NCI-H2107 treated with DMSO at 0.1 percent for 48 hours (cell line): Measurements from ENCODE around the gene SOX1.
A peak's percentile ranks its signal among the peaks of the same experiment; 100 is the strongest.

Source experiments
- DNase-seq: peaks from one replicate; lab custom pipeline; 2025; ENCODE audit not compliant: unreplicated experiment; lab: John Stamatoyannopoulos, UW

Gene SOX1

DNA sequence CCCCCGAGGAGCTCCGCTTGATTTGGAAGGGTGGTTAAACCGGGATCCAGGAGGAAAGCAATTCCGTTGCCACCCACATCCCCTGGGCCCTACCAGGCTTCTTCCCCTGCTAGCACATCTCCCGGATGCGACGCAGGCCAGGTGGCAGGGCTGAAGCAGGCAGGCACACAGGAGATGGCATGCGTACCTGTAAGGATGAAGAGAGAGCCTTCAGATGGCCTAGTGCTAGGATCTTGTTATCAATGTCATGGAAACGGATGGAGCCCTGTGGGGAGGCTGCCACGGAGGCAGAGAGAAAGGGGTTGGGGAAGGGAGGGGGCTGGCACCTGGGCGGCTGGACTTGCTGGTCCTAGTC, 8.5 kb upstream of the SOX1 start:
- DNase-seq, result peak; percentile 60

DNA sequence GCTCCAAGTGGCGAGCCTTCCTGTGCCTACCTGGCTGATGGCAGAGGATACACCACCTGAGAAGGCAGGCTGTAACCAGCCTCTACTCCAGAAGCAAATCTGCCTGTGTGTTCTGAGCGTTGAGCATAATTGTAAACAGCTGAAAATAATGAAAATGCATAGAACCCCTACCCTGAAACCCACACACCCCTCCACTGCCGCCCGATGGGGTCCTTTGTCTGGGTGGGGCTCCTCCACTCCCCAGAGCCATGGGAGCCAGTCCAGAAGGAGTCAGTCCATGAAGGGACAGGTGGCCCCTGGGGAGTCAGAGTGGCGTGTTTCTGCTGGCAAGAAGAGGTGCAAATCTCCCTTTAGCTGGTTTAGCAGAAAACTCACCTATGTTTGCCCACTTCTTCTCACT, 8.0 kb upstream of the SOX1 start:
- no peak for DNase-seq

DNA sequence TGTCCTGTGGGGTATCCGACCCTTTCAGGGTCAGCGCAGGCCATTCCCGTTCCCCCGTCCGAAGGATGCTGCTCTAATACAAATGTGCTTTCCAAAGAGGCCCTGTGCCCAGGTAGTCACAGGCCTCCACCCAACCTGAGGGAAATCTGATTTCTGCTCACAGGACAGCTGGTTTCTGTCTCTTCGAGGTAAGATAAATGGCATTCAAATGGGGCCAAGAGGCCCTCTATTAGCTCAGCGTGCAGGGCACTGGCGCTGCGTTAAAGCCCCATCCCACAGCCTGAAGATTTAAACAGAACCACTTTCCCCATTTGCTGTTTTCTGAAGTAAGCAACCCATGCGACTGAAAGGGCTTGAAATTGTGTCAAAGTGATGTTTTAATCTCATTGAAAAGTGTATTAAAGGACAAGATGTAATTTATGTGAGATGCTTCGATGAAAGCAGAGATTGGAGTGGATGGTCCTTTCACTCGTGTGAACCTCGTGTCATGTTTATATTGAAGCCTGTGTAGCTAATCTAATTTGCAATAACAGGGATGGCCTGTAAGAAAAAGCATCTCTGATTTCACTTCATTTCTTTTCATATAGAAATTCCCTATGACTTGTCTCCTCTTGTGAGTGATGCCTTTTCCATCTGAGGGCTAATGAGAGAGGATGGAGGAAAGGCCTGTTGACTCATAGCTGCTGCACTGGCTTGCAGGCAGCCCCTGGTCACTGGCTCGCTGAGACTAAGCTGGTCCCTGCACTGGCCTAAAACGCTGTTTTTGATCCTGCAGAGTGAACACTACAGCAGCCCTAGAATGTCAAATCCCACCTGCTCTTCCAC, 7.3 kb upstream of the SOX1 start:
- peak; percentile 76 for DNase-seq

DNA sequence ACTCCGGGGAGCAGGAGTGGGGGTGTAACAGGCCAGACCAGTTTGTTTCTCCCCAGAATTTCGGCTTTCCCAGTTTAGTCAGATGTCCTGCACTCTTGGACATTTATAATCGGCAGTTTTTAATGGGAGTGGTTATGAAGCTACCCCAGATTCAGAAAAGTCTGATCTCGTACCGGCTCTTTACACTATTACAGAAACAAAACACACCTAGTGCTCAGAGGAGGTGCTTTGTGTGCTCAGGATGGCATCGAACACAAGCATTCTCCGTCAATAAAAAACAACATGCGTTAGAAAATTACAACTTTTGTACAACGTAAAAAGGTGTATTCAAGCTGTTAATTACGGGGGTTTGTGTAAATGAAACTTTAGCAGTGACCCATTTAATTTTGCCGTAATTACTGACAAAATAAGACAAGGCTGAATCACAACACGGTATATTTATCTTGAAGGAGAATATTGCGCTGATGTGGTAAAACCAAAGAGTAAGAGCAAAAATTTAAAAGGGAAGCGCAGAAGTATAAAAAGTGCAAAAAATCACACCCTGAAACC, 6.6 kb upstream of the SOX1 start:
- peak; percentile 76 for DNase-seq

DNA sequence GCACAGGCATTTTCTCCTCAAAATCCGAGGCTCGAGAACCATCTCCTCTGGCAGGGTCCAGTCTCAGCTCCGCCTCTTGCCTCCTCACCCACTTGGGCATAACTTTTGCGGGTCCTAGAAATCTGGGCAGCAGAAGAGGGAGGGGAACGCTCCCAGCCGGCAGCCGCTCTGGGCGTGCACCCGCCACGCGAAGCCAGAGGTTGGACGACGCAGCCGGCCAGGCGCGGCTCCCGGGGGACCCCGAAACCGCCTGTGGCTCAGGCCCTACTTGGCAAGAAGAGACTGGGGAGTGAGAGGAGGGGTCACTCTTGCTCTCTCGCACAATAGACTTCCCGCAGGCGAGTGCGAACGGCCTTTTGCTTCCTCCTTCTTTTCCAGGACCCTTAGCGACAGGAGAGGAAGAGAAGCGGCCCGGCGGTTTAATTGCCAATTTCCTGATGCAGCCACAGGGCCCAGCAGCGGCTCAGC, 6.0 kb upstream of the SOX1 start:
- peak; percentile 32 for DNase-seq

DNA sequence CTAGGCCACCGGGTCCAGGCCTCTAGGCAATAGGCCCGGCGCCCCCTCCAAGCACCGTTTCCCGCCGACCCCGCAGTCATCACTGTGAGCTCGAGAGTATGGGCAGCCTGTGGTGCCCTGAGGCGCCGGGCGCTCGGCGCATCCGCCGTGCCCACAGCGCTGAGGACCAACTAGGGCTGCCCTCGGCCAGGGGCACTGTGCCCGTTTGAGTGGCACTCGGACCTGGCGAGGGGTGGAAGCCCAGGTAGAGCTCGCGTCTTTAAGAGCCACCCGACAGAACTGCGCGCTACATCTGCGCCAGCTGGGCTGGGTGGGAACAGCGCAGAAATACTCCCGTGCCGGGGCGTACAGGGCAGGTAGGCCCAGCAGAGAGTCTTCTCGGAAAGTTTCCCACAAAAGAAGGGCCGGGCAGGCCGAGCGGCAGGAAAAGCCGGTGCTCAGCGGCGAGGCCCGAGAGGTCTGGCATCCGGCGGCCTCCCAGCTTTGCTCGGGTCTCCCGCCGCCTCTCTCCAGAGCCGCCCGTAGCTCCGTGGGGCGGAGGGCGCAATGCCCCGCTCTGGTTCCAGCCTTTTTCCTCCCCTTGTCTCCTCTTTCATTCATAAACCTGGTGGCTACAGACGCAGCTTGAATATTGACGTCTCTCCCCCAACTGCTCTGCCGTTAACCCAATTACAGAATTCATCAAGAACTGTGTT, 5.4 kb upstream of the SOX1 start:
- peak; percentile 70 for DNase-seq

DNA sequence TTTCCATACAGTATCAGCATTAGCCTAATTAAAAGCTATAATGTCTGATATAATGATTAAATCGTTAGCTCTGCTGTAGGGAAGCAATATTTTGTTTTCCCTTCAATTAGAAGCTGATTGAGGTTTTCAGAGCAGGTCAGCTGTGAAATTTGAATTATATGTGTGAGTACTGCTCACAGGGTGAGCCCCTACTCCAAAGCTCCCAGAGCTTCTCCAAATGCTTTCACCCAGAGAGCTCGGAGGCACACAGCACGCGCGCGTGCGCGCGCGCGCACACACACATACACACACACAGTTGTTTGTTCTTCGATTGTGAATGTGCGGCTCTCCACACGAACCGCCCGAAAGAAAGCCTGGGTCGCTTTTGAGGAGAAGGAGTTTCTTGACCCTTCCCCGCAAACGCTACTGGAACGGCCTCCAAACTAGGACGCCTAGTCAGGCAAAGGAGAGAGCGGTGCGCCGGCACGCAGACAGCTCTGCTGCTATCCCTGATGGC, 4.8 kb upstream of the SOX1 start:
- peak; percentile 70 for DNase-seq

DNA sequence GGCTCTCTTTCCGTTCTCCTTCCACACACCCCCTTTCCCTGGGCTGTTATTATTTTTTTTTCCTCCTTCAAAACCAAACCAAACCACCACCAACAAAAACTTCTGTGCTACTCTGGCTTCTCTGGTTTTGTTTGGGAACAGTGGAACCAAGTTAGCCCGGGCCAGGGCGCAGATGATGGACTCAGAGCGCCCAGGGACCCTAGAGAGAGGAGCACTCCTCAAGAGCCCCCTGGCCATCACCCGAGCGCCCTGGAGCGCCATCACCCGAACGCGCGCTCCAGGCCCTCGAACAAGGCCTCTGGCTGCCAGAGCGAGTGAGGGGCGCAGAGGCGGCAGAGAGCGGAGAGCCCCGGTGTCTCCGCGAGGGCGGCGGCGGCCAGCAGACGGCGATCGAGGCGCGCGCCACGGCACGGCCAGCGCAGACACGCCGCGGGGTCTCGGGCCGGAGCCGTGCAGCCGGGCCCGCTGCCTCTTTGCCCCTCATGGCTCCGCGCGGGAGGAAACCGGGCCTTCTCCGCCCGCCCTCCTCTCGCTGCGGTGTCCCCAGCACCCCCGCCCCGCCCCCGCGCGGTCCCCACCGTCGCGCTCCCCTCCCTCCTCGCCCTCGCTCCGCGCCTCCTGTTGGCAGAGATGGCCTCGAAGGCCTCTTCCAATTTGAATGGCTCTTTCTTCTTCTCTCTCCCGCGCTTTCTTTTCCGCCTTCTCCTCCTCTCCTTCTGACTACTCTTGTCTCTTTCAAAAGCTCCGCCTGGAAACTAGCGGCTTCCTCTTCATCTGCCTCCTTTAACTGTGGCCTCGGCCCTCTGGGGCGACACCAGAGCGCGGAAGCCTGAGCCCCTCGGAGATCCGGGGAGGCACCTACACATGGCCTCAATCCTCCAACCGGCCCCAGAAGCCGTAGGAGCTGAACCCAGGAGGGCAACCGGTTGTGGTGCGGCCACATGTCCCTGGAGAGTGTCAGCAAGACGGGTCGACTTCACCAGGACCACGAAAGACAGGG, 4.1 kb upstream of the SOX1 start:
- DNase-seq, result no peak

DNA sequence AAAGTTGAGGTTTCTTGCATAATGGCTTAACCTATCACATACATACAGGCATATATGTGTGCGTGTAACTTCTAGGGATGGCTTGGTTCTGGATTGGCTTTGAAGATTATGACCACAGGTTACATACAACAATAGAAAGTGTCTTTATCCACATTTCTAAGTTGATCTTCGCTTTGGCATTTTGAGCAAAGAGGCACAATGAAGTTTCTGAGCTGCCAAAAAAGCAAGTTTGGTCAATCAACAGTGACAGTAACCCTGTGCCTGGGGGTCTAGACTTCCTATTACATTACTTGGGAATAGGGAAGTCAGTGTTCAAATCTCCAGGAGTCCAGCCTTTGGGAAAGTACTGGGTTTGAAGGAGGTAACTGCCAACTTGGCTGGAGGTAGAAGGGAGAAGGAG, 3.1 kb upstream of the SOX1 start:
- DNase-seq, result no peak

DNA sequence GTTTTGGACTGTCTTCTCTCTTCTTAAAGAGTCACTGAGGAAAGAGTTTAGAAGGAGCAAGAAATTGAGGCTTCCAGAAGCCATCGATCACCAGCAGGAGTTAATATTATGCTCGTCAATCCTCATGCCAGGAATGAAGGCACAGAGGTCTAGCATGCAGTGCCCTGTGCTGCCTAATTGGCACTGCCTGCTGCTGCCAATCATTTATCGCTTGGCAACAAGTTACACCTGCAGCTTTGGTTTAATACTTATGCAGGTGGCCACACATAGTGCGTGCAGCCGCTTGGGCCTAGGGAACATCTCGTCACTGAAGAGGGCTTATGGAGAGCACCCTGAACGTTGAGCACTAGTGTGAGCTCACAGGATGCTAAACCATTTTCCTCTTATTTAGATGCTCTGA, 2.7 kb upstream of the SOX1 start:
- peak; percentile 86 for DNase-seq

DNA sequence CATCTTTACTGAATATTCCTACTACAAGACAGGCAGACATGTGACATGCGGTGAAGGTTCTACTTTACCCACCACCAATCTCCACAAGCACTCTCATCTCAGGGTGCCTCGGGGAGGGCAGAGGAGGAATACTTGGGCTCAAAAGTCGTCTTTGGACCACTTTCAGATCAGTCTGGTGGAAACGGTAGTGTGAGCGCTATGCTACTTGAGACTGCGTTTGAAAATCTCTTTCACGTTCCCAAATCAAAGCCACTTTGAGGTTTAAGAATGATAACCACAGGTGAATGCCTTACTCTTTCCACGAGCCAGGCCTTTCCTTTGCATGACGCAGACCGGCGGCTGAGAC, 1.5 kb upstream of the SOX1 start:
- DNase-seq, result peak; percentile 84

DNA sequence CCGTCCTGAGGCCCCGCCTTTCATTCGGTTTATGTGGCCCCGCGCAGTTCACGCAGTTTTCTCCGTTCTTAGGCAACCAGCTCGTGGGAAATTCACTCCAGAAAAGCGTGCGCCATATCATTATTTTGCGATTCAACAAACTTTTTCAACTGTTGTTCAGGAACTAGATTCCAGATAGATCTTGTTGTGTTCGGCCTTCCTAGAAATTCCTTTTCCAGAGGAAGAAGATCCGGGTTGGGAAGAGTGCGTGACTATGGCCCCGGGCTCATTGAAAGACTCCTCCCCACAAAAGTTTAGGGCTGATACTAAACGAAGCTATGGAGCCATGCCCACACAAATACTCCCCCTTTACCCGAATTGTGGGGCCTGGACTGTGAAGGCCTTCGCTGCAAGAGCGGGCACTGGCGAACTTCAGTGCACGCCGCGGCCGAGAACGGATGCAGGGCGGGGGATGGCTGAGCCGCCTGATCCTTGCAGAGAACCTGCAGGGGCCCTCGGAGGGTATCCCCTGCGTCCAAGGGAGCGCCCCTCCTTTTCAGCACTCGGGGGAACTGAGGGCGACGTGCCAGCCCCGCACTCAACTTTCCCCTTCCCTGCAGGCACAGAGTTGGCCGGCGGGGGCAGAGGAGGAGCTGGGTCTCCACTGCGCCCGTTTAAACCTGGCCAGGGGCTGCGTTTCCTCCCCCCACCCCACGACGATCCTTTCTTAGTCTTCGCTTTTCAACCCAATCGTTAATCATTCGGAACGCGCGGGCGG, 904 bp upstream of the SOX1 start:
- no peak for DNase-seq

DNA sequence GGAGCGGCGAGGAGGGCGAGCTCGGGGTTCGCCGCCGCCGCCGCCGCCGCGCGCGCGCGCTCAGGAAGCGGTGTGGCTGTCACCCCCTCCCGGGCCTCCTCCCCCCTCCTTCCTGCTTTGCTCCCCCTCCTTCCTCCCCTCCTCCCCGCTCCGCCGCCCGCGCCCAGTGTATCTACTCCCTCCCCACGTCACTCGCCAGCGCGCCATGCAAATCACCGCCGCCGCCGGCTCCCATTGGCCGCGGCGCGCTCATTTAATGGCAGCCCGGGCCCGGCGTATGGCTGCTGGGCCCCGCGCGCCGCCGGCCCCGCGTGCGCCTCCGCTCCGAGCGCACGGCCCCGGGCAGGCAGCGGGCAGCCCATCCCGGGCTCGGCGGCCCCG, 335 bp upstream of the SOX1 start:
- DNase-seq, result peak; percentile 79

DNA sequence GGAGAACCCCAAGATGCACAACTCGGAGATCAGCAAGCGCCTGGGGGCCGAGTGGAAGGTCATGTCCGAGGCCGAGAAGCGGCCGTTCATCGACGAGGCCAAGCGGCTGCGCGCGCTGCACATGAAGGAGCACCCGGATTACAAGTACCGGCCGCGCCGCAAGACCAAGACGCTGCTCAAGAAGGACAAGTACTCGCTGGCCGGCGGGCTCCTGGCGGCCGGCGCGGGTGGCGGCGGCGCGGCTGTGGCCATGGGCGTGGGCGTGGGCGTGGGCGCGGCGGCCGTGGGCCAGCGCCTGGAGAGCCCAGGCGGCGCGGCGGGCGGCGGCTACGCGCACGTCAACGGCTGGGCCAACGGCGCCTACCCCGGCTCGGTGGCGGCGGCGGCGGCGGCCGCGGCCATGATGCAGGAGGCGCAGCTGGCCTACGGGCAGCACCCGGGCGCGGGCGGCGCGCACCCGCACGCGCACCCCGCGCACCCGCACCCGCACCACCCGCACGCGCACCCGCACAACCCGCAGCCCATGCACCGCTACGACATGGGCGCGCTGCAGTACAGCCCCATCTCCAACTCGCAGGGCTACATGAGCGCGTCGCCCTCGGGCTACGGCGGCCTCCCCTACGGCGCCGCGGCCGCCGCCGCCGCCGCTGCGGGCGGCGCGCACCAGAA, 1.1 kb downstream of the SOX1 start:
- DNase-seq, result no peak

DNA sequence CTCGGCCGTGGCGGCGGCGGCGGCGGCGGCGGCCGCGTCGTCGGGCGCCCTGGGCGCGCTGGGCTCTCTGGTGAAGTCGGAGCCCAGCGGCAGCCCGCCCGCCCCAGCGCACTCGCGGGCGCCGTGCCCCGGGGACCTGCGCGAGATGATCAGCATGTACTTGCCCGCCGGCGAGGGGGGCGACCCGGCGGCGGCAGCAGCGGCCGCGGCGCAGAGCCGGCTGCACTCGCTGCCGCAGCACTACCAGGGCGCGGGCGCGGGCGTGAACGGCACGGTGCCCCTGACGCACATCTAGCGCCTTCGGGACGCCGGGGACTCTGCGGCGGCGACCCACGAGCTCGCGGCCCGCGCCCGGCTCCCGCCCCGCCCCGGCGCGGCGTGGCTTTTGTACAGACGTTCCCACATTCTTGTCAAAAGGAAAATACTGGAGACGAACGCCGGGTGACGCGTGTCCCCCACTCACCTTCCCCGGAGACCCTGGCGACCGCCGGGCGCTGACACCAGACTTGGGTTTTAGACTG, 1.7 kb downstream of the SOX1 start:
- no peak for DNase-seq

DNA sequence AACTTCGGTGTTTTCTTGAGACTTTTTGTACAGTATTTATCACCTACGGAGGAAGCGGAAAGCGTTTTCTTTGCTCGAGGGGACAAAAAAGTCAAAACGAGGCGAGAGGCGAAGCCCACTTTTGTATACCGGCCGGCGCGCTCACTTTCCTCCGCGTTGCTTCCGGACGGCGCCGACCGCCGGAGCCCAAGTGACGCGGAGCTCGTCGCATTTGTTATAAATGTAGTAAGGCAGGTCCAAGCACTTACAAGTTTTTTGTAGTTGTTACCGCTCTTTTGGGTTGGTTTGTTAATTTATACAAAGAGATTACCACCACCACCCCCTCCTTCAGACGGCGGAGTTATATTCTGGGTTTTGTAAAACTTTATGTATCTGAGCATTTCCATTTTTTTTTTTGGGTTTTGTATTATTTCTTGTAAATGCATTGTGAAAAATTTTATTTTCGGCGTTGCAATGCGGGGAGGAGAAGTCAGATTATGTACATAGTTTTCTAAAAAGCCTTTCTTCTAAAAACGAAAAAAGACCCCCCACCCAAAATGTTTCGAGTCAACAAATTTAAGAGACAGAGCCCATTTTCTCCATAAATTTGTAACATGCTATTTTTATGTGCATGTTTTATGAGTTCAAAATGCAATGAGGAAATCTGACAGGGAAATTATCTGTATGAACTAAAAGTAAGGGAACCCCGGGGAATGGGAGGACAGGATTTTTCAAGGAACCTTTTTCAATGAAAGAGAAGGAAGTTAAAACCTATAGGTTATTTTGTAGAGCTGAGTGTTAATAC, 2.3 kb downstream of the SOX1 start:
- DNase-seq, result peak; percentile 12

DNA sequence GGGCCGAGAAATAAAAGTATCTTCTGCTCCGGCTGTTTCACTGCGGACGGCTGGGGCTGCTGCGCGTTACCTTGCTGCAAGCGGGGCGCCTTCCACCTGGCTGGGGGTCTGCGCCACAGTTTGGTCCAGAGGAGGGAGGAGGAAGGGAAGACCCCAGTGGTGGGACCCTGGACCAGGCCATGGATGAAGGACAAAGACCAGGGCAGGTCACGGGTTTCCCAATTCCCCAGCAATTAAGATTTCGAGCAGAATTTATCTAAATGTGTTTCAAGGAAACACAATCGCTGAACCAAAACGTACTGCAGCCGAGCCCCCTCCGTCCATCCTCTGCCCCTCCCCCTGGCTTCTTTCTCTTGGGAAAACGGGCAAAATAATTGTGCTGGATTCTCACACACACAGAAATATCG, 2.9 kb downstream of the SOX1 start:
- DNase-seq, result peak; percentile 22

DNA sequence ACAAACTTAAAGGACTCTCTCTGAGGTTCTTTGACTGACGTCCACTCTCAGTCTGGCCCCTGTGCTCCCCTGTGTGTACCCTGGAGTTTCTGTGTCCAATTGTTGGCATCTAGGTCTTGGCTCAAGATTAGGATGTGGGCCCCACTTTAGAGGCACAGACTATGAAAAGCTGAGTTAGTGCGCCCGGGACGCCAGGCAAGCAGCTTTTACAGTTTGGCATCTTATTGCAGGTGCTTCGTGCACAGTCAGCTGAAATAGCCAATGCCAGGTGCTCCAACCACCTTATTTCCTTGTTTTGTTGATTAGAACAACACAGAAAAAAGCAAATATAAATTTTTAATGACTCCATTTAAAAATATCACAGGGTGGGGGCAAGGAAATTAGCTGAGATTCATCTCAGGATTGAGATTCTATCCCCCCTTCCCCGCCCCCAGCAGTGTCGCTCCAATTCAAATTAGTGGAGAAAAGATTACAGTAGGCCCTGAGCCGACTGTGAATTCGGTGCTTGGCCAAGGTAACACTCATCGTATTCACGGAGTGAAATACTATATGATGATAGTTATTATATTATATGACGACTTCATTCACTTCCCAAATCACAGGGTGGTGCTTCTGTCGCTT, 4.3 kb downstream of the SOX1 start:
- peak; percentile 37 for DNase-seq
